HG02884 (cell line): ENCODE results near the gene ELL.
"Not testable (repeated sequence)": the region's sequence is repeated elsewhere in the genome, so short reads cannot be mapped to it uniquely, and the experiment has no call there.

Experiments
- ATAC-seq: cut with Tn5 transposase; IDR thresholded peaks from one replicate; pipeline ENCODE4 v1.9.1; 2021; ENCODE audit warnings: mild to moderate bottlenecking, moderate library complexity; ENCODE audit not compliant: unreplicated experiment

ELL gene

DNA sequence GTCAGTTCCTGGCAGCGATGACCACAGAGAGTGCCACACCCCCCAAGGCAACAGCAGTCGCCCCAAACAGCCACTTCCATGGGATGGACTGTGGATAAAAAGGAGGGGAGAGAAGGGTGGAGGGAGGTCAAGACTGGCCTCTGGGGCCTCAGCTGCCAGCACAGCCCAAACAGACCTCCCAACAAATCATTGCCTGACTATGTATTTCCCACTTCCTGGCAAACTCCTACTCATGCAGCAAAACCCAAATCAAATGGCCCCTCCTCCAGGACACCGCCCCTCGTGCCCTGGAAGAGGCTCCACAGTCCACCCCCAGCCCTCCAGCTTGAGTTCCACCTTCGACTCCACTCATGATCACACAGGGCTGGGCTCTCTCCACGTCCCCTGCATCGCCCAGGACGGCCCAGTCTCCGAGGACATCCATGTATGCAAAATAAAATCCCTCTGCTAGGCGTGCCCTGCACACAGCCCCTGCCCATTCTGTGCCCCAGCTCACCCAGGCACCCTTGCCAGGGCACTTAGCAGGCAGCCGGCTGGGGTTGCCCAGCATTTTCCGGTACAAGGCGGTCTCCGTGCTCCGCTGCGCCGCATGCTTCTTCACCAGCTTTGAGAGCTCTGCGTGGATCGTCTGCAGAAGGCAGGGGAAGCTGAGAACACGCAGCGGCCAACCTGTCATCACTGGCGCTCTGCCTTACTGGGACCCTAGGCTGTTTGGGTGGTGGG is 10.5 kb upstream of the ELL start:
- ATAC-seq, result no peak

DNA sequence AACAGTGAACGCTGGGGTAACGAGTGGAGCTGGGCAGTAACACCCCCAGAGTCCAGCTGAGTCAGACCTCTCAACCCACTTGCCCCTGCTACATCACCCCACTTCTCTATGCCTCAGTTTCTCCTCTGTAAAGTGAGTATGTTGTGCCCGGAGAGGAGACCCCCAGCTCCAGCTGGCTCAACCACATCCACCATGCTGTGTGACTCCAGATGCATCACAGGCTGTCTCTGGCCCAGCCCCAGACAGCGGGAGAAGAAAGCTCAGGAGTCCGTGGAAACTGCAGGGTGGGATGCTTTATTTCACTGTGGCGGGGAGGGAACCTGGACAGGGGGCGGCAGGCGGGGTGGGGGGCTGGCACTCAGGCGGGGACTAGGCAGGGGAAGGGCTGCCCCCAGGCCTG is 9.6 kb upstream of the ELL start:
- ATAC-seq, result no peak

DNA sequence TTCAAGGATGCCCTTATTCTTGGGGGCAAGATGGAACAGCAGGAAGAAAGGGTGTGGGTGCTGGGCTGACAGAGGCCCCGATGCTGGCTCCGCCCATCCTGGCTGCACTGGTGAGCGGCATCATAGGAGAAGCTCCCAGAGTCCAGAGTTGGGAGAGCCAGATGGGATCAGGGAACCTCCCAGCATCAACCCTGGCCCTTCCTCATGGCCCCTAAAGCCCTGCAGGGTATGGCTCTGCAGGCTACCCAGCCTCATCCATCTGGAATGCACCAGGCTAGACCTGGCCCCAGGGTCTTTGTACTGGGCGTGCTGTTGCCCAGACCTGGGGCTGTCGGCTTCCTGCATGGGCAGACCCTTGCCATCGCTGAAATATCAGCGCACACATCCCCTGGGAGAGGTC is 7.9 kb upstream of the ELL start:
- ATAC-seq, result no peak

DNA sequence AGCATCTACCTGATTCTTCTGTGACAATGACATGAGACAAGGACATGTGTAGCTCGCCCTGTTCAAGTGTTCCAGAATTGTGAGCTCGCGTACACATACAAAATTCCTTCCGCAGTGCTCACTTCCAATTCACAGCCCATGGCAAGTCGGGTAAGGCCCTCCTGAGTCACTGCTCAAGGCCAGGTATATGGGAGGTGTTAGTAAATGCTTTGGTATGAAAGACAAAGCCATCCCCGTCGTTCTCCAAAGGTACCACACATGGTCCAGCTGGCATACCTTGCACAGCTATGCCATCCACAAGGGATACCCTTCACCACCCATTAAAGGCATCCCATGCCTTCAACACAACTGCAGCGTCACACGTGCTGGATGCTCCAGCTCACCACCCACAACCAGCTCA is 4.4 kb upstream of the ELL start:
- ATAC-seq, result no peak

DNA sequence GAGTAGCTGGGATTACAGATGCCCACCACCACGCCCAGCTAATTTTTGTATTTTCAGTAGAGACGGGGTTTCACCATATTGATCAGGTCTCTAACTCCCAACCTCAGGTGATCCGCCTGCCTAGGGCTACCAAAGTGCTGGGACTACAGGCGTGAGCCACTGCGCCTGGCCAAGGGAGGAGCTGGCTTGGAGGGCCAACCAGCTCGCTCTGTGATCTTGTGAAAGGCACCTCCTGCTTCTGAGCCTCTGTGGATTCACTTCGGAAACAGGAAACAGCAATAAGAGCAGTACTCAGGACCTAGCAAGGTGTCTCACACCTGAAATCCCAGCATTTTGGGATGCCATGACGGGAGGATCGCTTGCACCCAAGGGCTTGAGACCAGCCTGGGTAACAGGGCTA is 2.0 kb upstream of the ELL start:
- ATAC-seq, result no peak

DNA sequence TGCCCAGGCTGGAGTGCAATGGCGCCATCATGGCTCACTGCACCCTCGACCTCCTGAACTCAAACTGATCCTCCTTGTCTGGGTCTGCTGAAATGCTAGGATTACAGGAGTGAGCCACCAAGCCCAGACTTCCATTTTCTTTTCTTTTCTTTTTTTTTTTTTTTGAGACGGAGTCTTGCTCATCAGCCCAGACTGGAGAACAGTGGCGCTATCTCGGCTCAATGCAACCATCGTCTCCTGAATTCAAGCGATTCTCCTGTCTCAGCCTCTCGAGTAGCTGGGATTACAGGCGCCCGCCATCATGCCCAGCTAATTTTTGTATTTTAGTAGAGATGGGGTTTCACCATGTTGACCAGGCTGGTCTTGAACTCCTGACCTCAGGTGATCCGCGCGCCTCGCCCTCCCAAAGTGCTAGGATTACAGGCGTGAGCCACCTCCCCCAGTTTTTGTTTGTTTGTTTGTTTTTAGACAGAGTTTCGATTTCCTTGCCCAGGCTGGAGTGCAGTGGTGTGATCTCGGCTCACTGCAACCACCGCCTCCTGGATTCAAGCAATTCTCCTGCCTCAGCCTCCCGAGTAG is 1.1 kb upstream of the ELL start:
- not testable (repeated sequence) for ATAC-seq

DNA sequence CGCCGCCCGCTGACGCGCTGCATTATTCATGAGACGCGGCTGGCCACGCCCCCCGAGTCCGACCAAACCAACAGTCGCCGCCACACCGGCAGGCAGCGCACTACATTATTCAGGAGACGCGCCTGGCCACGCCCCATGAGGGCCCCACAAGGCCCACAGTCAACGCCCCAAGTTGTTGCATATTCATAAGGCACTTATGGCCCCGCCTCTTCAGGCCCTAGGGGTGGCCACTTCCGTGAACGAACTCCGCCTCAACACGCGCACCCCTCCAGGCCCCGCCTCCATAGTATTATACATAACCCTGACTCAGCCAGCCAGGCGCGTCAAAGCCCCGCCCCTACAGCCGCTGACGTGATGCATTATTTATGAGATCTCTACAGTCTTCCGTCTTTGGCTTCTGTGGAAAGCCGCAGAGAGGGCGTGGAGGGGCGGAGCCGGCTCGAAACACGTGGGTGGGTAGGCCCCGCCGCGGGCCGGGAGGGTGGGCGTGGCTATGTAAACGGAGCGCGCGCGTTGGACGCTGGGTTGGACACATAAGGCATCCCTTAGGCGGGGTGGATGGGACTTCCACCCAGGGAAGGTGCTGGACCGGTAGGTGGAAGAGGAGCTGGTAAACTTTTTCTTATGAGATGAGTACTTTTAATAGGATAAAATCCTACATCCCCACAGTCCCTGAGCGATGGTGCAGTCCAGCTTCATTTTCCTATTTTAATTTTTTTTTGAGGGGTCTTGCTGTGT is 423 bp upstream of the ELL start:
- peak; percentile 87 for ATAC-seq

DNA sequence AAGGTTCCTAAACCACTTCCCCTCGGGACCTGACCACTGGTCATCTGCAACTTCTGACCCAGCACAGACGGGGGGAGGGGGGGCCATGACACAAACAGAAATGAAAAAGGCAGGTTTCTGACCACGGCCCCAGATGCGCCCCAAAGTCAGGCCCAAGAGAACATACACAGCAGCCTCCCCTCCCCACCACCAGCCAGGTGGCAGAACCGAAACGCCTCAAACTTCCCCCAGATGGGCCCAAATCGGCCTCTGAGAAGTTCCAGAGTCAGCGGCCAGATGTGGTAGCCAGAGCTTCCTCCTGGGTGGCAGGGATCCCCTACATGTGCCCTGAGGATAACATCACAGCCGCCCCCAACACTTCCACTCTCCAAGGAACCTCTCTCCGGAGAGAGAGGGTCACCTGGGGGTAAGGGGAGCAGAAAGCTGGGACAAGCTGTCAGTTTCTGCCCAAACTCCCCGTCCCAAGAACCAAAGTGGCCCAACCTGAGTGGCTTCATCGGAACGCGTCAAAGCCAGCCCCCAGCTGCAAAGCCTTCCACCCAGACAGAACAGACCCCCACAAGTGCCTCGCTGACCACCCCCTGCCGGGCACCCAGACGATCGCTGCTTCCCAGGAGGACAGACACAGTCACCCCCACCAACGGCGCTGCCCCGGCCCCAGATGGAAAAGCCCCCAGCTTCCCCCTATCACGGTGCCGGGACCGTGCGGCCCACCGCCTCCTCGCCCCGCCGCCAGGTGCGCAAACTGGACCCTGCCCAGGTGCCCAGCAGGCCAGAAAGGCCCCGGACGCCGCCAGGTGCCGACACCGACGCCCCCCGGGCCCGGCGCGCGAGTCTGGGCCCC is 800 bp downstream of the ELL start:
- ATAC-seq, result no peak

DNA sequence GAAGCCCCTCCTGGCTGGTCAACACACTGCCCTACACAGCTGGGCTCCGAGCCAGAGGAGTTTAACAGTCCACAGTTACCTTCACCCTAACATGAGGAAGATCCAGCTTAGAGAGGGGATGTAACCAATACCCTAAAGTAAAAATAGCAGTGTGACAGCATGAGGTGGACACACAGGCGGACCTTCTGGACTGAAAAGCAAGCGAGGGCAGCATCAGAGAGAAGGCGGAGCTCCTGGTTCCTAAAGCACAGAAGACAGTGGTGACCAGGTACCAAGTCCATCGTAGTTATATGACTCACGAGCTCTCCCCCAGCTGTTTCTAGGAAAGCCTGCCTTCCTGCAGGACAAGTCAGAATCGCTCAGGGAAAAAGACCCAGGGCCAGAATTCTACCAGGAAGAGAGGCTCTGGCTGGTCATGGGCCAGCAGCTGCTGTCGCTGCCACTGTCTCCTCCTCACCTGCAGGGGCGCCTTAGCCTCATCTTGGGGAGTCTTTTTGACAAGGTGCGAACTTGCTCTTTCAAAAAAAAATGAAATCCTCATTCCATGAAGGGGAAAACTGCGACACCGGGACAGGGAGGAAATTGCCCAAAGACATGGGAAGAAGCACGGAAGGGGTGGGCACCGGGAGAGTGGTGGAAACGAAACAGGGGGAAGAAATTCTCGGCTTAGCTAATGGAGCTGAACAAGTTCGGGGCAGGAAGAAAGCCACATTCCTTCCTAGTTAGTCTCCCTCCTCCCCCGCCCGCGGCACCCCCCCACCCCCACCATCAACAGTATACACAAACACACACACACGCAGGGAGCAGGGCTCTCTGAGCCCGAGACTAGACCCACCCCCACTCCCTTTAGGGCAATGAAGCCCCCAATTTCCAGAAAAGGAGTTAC is 1.7 kb downstream of the ELL start:
- ATAC-seq, result no peak

DNA sequence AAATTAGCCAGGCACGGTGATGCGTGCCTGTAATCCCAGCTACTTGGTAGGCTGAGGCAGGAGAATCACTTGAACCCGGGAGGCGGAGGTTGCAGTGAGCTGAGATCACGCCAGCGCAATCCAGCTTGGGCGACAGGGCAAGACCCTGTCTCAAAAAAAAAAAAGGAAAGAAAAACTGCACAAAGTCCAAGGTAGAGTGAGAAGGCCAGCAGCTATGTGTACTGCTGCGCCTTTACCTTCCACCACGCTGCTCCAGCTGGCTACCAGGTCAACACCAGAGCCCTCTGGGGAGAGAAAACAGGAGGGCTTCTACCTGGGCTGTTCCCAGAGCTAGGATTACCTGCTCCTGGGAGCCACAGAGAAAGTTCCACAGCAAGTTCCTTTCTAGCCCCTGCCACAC is 3.2 kb downstream of the ELL start:
- no peak for ATAC-seq

DNA sequence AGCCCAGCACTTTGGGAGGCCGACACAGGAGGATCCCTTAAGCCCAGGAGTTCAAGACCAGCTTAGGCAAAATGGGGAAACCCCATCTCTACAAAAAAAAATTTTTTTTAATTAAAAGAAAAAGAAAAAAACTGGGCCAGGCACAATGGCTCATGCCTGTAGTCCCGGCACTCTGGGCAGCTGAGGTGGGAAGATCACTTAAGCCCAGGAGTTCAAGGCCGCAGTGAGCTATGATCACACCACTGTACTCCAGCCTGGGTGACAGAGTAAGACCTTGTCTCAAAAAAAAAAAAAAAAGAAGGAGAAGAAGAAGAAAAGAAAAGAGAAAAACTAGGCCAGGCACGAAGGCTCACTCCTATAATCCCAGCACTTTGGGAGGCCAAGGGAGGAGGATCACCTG is 4.3 kb downstream of the ELL start:
- ATAC-seq, result no peak

DNA sequence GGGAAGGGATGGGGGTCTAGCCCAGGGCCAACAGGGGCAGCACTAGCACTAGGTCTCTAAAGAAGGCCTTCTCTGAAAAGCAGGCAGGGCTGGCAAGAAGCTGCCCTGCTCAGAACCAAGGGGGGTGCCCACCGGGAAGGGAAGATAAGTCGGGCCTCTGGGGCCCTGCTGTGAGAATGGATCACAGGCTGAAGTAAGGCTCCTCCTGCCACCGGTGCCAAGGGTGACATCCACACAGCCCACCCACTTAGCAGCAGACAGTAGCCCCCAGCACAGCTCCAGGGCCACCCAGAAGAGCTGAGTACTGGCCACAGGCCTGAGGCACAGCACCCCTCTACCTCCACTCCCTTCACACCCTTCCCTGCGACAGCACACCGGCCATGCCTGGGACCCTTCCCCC is 5.9 kb downstream of the ELL start:
- no peak for ATAC-seq

DNA sequence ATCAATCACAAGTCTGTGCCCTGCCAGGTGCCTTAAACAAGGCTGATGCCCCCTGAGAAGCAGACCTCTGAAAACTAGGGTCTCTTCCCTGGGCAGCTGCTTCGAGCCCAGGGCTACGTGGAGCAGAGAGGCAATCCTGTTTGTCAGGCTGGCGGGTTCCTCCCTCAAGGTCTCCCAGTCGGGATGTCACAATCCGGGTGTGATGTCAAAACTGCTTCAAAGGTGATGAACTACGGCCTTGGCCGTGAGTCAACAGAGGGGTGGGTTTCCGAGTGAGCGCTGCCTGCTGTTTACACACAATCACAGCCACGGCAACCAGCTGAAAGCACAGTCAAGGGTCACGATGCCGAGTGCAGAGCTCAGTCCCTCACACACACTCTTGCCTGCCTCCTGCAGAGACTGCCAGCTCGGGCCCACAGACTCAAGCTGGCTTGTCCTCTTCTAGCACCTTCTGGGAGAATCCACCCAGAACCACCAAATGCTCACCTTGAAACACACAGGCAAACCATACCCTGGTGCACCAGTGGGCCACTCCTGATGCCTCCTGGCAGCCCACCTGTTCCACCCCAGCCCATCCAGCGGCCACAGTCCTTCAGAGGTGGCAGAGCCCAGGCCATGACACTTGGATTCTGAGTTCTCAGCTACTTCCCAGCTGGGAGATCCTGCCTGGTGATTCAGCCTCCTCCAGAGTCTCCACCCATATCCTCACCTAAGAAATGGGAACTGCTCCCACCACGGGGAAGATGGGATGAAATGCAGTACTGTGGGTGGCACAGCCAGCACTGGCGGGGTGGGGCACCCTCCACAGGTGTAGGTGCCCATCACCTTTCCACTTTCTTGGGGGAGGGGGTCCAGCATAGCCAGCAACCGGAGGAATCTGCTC is 6.8 kb downstream of the ELL start:
- ATAC-seq, result no peak

DNA sequence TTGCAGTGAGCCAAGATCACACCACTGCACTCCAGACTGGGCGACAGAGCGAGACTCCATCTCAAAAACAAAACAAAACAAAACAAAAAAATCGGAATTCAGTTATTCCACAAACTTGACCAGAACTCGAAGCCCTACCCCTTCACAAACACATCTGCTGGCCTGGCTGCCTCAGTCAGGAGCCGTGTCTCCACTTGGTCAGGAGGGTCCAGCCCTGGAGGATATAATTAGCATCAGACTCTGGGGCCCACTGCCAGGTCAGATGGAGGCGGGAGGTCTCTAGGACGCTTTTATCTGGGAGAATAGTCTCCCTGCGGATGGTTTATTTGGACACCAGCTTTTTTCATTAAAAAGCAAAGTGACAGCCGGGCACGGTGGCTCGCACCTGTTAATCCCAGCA is 8.0 kb downstream of the ELL start:
- ATAC-seq, result no peak

DNA sequence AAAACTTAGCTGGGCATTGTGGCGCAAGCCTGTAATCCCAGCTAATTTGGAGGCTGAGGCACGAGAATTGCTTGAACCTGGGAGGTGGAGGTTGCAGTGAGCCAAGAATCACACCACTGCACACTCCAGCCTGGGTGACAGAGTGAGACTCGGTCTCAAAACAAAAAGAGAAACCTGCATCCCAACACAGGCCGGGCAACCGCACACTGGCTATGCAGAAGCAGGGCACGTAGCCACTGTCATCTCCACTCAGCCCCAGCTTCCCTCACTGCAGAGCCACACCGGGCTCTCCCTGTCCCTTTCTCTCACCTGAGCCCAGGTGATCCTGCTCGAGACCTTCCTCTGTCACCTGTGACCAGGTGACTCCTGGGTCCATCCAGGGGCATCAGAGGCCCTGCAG is 11.7 kb downstream of the ELL start:
- ATAC-seq, result no peak

DNA sequence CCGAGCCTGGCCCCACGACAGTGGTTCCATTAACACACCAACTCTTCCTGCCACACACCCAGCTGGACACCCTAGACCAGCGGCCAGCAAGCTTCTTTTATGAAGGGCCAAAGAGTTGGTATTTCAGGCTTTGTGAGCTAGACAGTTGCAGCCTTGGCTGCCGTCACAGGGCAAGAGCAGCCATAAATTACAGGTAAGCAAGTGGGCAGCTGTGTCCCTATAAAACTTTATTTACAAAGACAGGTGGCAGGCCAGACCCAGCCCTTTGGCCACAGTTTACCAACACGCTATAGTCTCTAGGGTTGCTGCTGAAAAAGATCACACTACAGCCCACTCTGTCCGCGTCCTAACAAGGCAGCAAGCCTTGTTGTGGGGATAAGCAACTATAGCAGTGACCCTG is 13.3 kb downstream of the ELL start:
- ATAC-seq, result no peak

DNA sequence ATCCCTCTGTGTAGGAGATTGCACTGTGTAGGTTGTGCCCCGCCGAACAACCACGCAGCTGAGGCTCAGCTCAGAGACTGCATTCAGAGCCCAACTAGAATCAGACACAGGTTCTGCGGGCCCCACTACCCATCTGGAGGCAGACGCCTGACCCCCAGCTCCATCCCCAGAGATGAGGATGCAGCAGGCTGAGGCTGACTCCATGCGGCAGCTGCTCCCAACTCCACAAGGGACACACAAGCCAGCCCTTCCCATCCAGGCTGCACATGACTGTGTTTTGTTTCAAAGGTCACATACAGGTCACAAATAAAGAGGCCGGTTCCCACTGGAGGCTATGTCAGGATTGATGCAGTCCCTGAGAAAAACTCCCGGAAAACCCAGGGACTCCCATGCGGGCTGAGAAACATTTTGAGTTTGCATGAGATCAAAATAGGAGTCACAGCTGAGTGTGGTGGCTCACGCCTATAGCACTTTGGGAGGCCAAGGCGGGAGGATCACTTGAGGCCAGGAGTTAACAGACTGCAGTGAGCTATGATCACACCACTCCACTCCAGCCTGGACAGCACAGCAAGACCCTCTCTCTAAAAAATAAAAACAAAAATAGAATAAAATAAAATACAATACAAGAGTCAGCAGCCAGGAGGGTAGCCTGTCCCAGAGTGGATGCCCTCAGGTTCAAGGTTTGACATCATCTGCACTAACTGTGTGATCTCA is 14.0 kb downstream of the ELL start:
- ATAC-seq, result no peak

DNA sequence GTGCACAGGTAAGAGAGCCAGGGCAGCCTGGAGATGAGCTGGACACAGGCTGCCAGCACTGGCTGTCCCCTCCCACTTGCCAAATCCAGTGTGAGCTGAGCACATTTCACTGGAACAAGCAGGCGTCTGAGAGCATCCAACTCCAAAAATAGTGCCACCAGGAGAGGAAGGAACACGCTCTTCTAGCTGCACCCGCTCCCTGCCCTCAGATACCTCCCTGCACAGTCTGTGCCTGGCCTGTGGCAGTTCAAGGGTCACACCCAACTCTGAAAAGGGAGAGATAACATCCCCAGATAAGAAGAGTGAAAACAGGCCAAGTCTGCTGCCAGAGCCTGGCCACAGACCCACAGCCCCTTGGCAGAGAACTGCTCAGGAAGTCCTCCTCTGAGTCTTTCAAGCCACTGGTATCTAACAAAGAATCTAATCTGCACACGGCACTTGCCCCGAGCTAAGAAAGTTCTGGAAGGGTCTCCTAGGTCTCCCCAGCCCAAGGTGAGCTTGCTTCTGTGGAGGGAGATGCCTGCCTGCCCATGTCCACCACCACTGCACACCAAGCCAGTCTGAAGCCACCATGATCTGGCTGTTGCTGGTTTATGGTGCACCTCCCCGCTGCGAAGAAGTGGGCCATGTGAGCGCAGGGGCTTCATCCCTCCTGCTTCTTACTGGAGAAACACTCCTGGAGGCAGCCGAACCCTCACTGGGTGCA is 14.7 kb downstream of the ELL start:
- no peak for ATAC-seq
